ENCODE results near the gene TUB.

- TF ChIP-seq CTCF (IDR thresholded peaks at IDR 0.05) (no peak), POLR2A (IDR thresholded peaks at IDR 0.05) (no peak), POLR2AphosphoS5 (IDR thresholded peaks at IDR 0.05; ENCODE audit: insufficient read depth in 1 of 2, low read depth in 1 of 2) (no peak)
Observed at GRCh38 chr11:8055836-8056526, 25.0 kb upstream of the TUB start.
